Left lung (tissue), 10 donors: ENCODE results near the gene TMEM203. TPM values are rescaled to one million over a fixed set of nuclear protein-coding genes. Genes with fewer than 3 reads are reported as not detected.

Experiments
- ATAC-seq: fragments of 200-7000 bp; cut with Tn5 transposase; one replicate; pipeline ENCODE4 v1.9.1; 2020; ENCODE audit warnings: moderate library complexity
- DNase-seq, 4 donors: peaks; one replicate each; pipeline ENCODE4 v3.0.0-alpha.2; 2013 to 2020
- H3K27ac ChIP-seq, 2 donors: fragments of 200-600 bp; sonication (generic) in 1 of 2; one replicate each; pipeline versions ENCODE4 v1.5.0 to v1.8.0; 2020 to 2021
- H3K27me3 ChIP-seq, 2 donors: fragments of 200-600 bp; sonication (generic) in 1 of 2; one replicate each; pipeline versions ENCODE4 v1.5.0 to v1.8.0; 2020 to 2021
- H3K36me3 ChIP-seq, 2 donors: fragments of 200-600 bp; sonication (generic) in 1 of 2; one replicate each; pipeline versions ENCODE4 v1.5.0 to v1.8.0; 2020 to 2021
- H3K4me1 ChIP-seq, 2 donors: fragments of 200-600 bp; one replicate each; pipeline ENCODE4 v1.8.0; 2021
- H3K4me3 ChIP-seq, 2 donors: fragments of 200-600 bp; sonication (generic) in 1 of 2; one replicate each; pipeline versions ENCODE4 v1.5.0 to v1.8.0; 2020 to 2021; ENCODE audit warnings: mild to moderate bottlenecking in 1 of 2
- H3K9me3 ChIP-seq, 2 donors: fragments of 200-600 bp; sonication (generic) in 1 of 2; one replicate each; pipeline versions ENCODE4 v1.5.0 to v1.8.0; 2020 to 2021
- CTCF ChIP-seq, 2 donors: fragments of 200-600 bp; sonication (generic) in 1 of 2; IDR thresholded peaks; one replicate each; pipeline versions ENCODE4 v1.5.0 to v1.8.0; 2021; ENCODE audit warnings: antibody characterized with exemption in 2 of 2
- intact Hi-C, 2 donors: fragments of 100-400 bp; cut with DNase I; formaldehyde crosslinking; loops; one replicate each; pipeline versions ENCODE4 v1.11.2 to v1.14.2; 2022
- microRNA-seq, 2 donors: library from miRNA; unstranded; fragments of <30 nt; microRNA quantifications; one replicate each; pipeline ENCODE4, GENCODE V29; 2019
- polyA plus RNA-seq, 6 donors: library from polyadenylated mRNA; unstranded; fragments of 120-200 nt; gene quantifications; one replicate each; pipeline ENCODE4 v1.2.1, GENCODE V29; 2013; ENCODE audit not compliant: insufficient read length in 6 of 6
- total RNA-seq, 2 donors: library from RNA; stranded (reverse); fragmentation: NEBNext Ultra II Directional; extraction: Animal tissue kit (Norgen Biotek cat#: 25700); gene quantifications; one replicate each; pipeline ENCODE4 v1.2.1, GENCODE V29; 2021
- donor health status: DM: no; HTN: yes; CAD: no.
- donor health status: DM: no; HTN: no; CAD: no.

TMEM203 gene
- total and polyA plus RNA-seq, 8 donors = 30.4 to 37.8 (median 31.8) TPM

GRCh38 chr9:137157618-137158415 is 47.6 kb downstream of the TMEM203 start:
- TF ChIP-seq CTCF (IDR thresholded peaks at IDR 0.05) = no peak
- intact Hi-C loops = no loop called here
- Histone ChIP-seq H3K27me3 (peaks cover 45 to 86% of the 10 kb centered on the region in 2 donors), H3K36me3 (no peaks in the 10 kb centered on the region), H3K4me3 (no peak overlapping the region), H3K9me3 (no peaks in the 10 kb centered on the region), H3K27ac (no peak overlapping the region), H3K4me1 (peaks cover 2 to 18% of the 10 kb centered on the region in 2 donors)
- ATAC-seq (no peak), DNase-seq (no peak)

GRCh38 chr9:137156567-137157375 is 48.7 kb downstream of the TMEM203 start:
- peaks cover 35 to 76% of the 10 kb centered on the region in 2 donors for H3K27me3 ChIP-seq
- no peak for DNase-seq
- no peak overlapping the region for H3K27ac ChIP-seq
- no peak for TF ChIP-seq CTCF (IDR thresholded peaks at IDR 0.05)
- no peaks in the 10 kb centered on the region for H3K9me3 ChIP-seq
- ATAC-seq = peak; percentile 76
- intact Hi-C loops = no loop called here
- no peak overlapping the region for H3K4me3 ChIP-seq
- no peaks in the 10 kb centered on the region for H3K36me3 ChIP-seq
- peaks cover 0 to 9% of the 10 kb centered on the region in 2 donors for H3K4me1 ChIP-seq

Small RNA genes lying within 50 kb of the gene (microRNA-seq; reads per million reads assigned to microRNA genes)
- 0 to 0.17 reads per million in 2 donors for gene MIR3621

Other genes starting within 250 kb of the TMEM203 start
Only the 30 nearest of the 31 such genes appear.
- 100 to 1,000 TPM; 133 to 137 TPM for gene PTGDS, start 228.1 kb downstream of the TMEM203 start, total RNA-seq
- gene PTGDS, start 228.1 kb downstream of the TMEM203 start, polyA plus RNA-seq = 10 to 100 TPM; 23.7 to 59.8 (median 31.2) TPM
- 1 to 10 TPM; 2.0 to 2.3 TPM for gene LCNL1, start 222.7 kb downstream of the TMEM203 start, total RNA-seq
- gene LCNL1, start 222.7 kb downstream of the TMEM203 start, polyA plus RNA-seq = 1 to 10 TPM in 4 of 6 donors, under 1 TPM in 2; 0.38 to 2.7 (median 1.1) TPM
- gene PAXX, start 213.2 kb downstream of the TMEM203 start, total RNA-seq = 10 to 100 TPM; 34.2 to 56.6 TPM
- 10 to 100 TPM; 28.1 to 47.6 (median 33.7) TPM for gene PAXX, start 213.2 kb downstream of the TMEM203 start, polyA plus RNA-seq
- gene CLIC3, start 209.1 kb downstream of the TMEM203 start, total RNA-seq = 10 to 100 TPM; 39.7 to 85.4 TPM
- gene CLIC3, start 209.1 kb downstream of the TMEM203 start, polyA plus RNA-seq = 10 to 100 TPM; 30.7 to 56.2 (median 42.2) TPM
- 10 to 100 TPM; 34.5 to 34.8 TPM for gene ABCA2, start 177.4 kb downstream of the TMEM203 start, total RNA-seq
- 10 to 100 TPM; 20.8 to 33.8 (median 28.6) TPM for gene ABCA2, start 177.4 kb downstream of the TMEM203 start, polyA plus RNA-seq
- 1 to 10 TPM in 1 of 2 donors, under 1 TPM in 1; 0.17 to 2.9 TPM for gene FUT7, start 173.6 kb downstream of the TMEM203 start, total RNA-seq
- under 1 TPM in 3 of 6 donors, not detected in 3; 0.08 to 0.11 (median 0.09) TPM for gene FUT7, start 173.6 kb downstream of the TMEM203 start, polyA plus RNA-seq
- gene NPDC1, start 159.5 kb downstream of the TMEM203 start, total RNA-seq = 100 to 1,000 TPM; 104 to 105 TPM
- 10 to 100 TPM; 24.4 to 48.9 (median 25.2) TPM for gene NPDC1, start 159.5 kb downstream of the TMEM203 start, polyA plus RNA-seq
- under 1 TPM; 0.71 to 0.87 TPM for gene ENTPD2, start 151.6 kb downstream of the TMEM203 start, total RNA-seq
- 1 to 10 TPM; 1.7 to 4.7 (median 3.0) TPM for gene ENTPD2, start 151.6 kb downstream of the TMEM203 start, polyA plus RNA-seq
- gene SAPCD2, start 135.1 kb downstream of the TMEM203 start, total RNA-seq = 1 to 10 TPM; 2.7 to 4.6 TPM
- gene SAPCD2, start 135.1 kb downstream of the TMEM203 start, polyA plus RNA-seq = 10 to 100 TPM in 3 of 6 donors, 1 to 10 TPM in 3; 8.5 to 15.1 (median 10.4) TPM
- gene UAP1L1, start 128.1 kb downstream of the TMEM203 start, total RNA-seq = 10 to 100 TPM; 28.1 to 43.1 TPM
- gene UAP1L1, start 128.1 kb downstream of the TMEM203 start, polyA plus RNA-seq = 1 to 10 TPM; 4.6 to 8.8 (median 6.0) TPM
- 10 to 100 TPM; 51.5 to 54.9 TPM for gene MAN1B1, start 118.7 kb downstream of the TMEM203 start, total RNA-seq
- gene MAN1B1, start 118.7 kb downstream of the TMEM203 start, polyA plus RNA-seq = 10 to 100 TPM; 62.7 to 74.9 (median 66.9) TPM
- gene DPP7, start 90.9 kb downstream of the TMEM203 start, total RNA-seq = 100 to 1,000 TPM; 144 to 165 TPM
- gene DPP7, start 90.9 kb downstream of the TMEM203 start, polyA plus RNA-seq = 10 to 100 TPM; 35.8 to 53.6 (median 47.7) TPM
- gene GRIN1, start 66.5 kb downstream of the TMEM203 start, total RNA-seq = under 1 TPM; 0.17 to 0.55 TPM
- under 1 TPM; 0.15 to 0.38 (median 0.28) TPM for gene GRIN1, start 66.5 kb downstream of the TMEM203 start, polyA plus RNA-seq
- under 1 TPM in 1 of 2 donors, not detected in 1; 0.55 TPM for gene LRRC26, start 35.6 kb downstream of the TMEM203 start, total RNA-seq
- gene LRRC26, start 35.6 kb downstream of the TMEM203 start, polyA plus RNA-seq = under 1 TPM in 3 of 6 donors, not detected in 3; 0.23 to 0.63 (median 0.25) TPM
- not detected for gene TMEM210, start 33.6 kb downstream of the TMEM203 start, total RNA-seq
- gene TMEM210, start 33.6 kb downstream of the TMEM203 start, polyA plus RNA-seq = not detected
- gene ANAPC2, start 17.1 kb downstream of the TMEM203 start, total RNA-seq = 10 to 100 TPM; 43.5 to 52.3 TPM
- 10 to 100 TPM; 42.1 to 58.8 (median 44.3) TPM for gene ANAPC2, start 17.1 kb downstream of the TMEM203 start, polyA plus RNA-seq
- gene SSNA1, start 17.0 kb downstream of the TMEM203 start, total RNA-seq = 10 to 100 TPM; 59.1 to 68.0 TPM
- gene SSNA1, start 17.0 kb downstream of the TMEM203 start, polyA plus RNA-seq = 10 to 100 TPM; 38.7 to 53.6 (median 52.1) TPM
- gene TPRN, start 4.9 kb downstream of the TMEM203 start, total RNA-seq = 10 to 100 TPM; 21.6 to 21.7 TPM
- 10 to 100 TPM in 3 of 6 donors, 1 to 10 TPM in 3; 6.7 to 13.8 (median 9.4) TPM for gene TPRN, start 4.9 kb downstream of the TMEM203 start, polyA plus RNA-seq
- gene NDOR1, start 52 bp upstream of the TMEM203 start, total RNA-seq = 10 to 100 TPM; 16.5 to 19.5 TPM
- gene NDOR1, start 52 bp upstream of the TMEM203 start, polyA plus RNA-seq = 10 to 100 TPM in 3 of 6 donors, 1 to 10 TPM in 3; 9.1 to 15.4 (median 10.2) TPM
- 1 to 10 TPM; 4.9 to 7.5 TPM for gene RNF208, start 16.6 kb upstream of the TMEM203 start, total RNA-seq
- gene RNF208, start 16.6 kb upstream of the TMEM203 start, polyA plus RNA-seq = 1 to 10 TPM; 4.0 to 7.8 (median 5.9) TPM
- under 1 TPM; 0.44 to 0.50 TPM for gene CYSRT1, start 19.5 kb upstream of the TMEM203 start, total RNA-seq
- gene CYSRT1, start 19.5 kb upstream of the TMEM203 start, polyA plus RNA-seq = 1 to 10 TPM; 1.4 to 3.7 (median 2.8) TPM
- under 1 TPM; 0.15 to 0.18 TPM for gene RNF224, start 21.9 kb upstream of the TMEM203 start, total RNA-seq
- gene RNF224, start 21.9 kb upstream of the TMEM203 start, polyA plus RNA-seq = 1 to 10 TPM; 1.7 to 4.8 (median 3.5) TPM
- gene SLC34A3, start 25.3 kb upstream of the TMEM203 start, total RNA-seq = under 1 TPM in 1 of 2 donors, not detected in 1; 0.12 TPM
- gene SLC34A3, start 25.3 kb upstream of the TMEM203 start, polyA plus RNA-seq = 1 to 10 TPM; 1.0 to 2.8 (median 2.1) TPM
- 100 to 1,000 TPM; 245 to 337 TPM for gene TUBB4B, start 35.6 kb upstream of the TMEM203 start, total RNA-seq
- 100 to 1,000 TPM; 196 to 315 (median 237) TPM for gene TUBB4B, start 35.6 kb upstream of the TMEM203 start, polyA plus RNA-seq
- gene STPG3, start 45.6 kb upstream of the TMEM203 start, total RNA-seq = not detected
- gene STPG3, start 45.6 kb upstream of the TMEM203 start, polyA plus RNA-seq = 1 to 10 TPM in 3 of 6 donors, under 1 TPM in 3; 0.69 to 1.4 (median 0.89) TPM
- gene NELFB, start 49.7 kb upstream of the TMEM203 start, total RNA-seq = 10 to 100 TPM; 47.8 to 49.7 TPM
- gene NELFB, start 49.7 kb upstream of the TMEM203 start, polyA plus RNA-seq = 10 to 100 TPM; 52.9 to 62.9 (median 56.8) TPM
- 10 to 100 TPM; 31.8 to 38.5 TPM for gene TOR4A, start 72.1 kb upstream of the TMEM203 start, total RNA-seq
- gene TOR4A, start 72.1 kb upstream of the TMEM203 start, polyA plus RNA-seq = 10 to 100 TPM in 4 of 6 donors, 1 to 10 TPM in 2; 8.5 to 13.4 (median 11.0) TPM
- 10 to 100 TPM; 11.3 to 15.2 TPM for gene NRARP, start 96.6 kb upstream of the TMEM203 start, total RNA-seq
- 10 to 100 TPM in 2 of 6 donors, 1 to 10 TPM in 4; 7.0 to 11.1 (median 9.0) TPM for gene NRARP, start 96.6 kb upstream of the TMEM203 start, polyA plus RNA-seq
- gene EXD3, start 217.5 kb upstream of the TMEM203 start, total RNA-seq = 10 to 100 TPM; 13.7 to 21.8 TPM
- 10 to 100 TPM; 13.2 to 21.0 (median 16.6) TPM for gene EXD3, start 217.5 kb upstream of the TMEM203 start, polyA plus RNA-seq
- gene NOXA1, start 217.7 kb upstream of the TMEM203 start, total RNA-seq = 1 to 10 TPM; 6.1 to 8.7 TPM
- 1 to 10 TPM; 4.5 to 7.3 (median 6.9) TPM for gene NOXA1, start 217.7 kb upstream of the TMEM203 start, polyA plus RNA-seq